ENCODE results near the gene ISYNA1.

DNA sequence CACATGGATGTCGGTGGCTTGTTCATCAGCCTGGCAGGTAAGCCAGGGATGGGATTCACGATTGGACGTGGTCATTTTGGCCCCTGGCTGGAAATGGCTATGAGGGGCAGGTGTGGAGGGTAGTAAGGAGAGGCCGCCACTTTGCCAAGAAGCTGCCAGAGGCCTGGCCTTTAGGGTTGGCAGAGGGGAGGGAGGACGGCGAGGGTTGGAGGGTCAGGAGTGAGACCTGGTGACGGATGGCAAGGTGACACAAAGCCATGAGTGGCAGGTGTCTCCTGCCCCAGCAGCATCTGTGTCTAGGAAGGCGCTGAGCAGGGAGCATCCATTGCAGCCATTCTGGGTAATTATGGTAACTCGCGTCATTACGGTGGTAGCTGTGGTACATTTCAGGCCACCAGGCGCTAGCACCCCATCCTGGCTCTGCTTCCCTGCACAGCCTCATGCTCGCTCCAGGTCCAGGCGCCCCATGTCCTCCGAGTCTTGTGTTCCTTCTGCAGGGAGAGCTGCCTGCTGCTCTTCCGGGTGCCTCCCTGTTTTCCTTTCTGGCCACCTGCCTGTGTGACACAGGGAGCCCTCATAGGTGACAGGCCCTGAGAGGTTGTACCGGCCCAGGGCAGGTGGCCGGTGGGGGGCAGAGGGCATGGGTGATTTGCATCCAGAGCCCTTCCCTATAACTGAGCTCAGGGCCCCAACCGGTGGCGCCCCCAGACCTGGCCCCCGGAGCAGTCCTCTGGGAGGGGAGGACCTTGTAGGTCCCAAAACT, 14.5 kb downstream of the ISYNA1 start:
- TF ChIP-seq, protein P1, sequence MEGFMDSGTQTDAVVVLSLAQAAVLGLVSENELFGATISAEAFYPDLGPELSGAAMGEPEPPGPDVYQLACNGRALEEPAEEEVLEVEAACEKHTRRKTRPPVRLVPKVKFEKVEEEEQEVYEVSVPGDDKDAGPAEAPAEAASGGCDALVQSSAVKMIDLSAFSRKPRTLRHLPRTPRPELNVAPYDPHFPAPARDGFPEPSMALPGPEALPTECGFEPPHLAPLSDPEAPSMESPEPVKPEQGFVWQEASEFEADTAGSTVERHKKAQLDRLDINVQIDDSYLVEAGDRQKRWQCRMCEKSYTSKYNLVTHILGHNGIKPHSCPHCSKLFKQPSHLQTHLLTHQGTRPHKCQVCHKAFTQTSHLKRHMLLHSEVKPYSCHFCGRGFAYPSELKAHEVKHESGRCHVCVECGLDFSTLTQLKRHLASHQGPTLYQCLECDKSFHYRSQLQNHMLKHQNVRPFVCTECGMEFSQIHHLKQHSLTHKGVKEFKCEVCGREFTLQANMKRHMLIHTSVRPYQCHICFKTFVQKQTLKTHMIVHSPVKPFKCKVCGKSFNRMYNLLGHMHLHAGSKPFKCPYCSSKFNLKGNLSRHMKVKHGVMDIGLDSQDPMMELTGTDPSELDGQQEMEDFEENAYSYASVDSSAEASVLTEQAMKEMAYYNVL (CRISPR knock-in tag; IDR thresholded peaks at IDR 0.05; ENCODE audit: borderline replicate concordance) = no peak
- TF ChIP-seq, protein P2, sequence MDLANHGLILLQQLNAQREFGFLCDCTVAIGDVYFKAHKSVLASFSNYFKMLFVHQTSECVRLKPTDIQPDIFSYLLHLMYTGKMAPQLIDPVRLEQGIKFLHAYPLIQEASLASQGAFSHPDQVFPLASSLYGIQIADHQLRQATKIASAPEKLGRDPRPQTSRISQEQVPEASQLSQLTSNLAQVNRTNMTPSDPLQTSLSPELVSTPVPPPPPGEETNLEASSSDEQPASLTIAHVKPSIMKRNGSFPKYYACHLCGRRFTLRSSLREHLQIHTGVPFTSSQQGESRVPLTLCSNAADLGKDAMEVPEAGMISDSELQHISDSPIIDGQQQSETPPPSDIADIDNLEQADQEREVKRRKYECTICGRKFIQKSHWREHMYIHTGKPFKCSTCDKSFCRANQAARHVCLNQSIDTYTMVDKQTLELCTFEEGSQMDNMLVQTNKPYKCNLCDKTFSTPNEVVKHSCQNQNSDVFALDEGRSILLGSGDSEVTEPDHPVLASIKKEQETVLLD (CRISPR knock-in tag; IDR thresholded peaks at IDR 0.05; ENCODE audit: low read depth) = no peak
- TF ChIP-seq, protein P3, sequence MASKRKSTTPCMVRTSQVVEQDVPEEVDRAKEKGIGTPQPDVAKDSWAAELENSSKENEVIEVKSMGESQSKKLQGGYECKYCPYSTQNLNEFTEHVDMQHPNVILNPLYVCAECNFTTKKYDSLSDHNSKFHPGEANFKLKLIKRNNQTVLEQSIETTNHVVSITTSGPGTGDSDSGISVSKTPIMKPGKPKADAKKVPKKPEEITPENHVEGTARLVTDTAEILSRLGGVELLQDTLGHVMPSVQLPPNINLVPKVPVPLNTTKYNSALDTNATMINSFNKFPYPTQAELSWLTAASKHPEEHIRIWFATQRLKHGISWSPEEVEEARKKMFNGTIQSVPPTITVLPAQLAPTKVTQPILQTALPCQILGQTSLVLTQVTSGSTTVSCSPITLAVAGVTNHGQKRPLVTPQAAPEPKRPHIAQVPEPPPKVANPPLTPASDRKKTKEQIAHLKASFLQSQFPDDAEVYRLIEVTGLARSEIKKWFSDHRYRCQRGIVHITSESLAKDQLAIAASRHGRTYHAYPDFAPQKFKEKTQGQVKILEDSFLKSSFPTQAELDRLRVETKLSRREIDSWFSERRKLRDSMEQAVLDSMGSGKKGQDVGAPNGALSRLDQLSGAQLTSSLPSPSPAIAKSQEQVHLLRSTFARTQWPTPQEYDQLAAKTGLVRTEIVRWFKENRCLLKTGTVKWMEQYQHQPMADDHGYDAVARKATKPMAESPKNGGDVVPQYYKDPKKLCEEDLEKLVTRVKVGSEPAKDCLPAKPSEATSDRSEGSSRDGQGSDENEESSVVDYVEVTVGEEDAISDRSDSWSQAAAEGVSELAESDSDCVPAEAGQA (IDR thresholded peaks at IDR 0.05; ENCODE audit: low read depth) = no peak
- TF ChIP-seq, protein P3 (CRISPR knock-in tag; IDR thresholded peaks at IDR 0.05; ENCODE audit: borderline replicate concordance) = no peak
- no peak for TF ChIP-seq MLLT10 (CRISPR knock-in tag; IDR thresholded peaks at IDR 0.05)
- TF ChIP-seq, protein P4, sequence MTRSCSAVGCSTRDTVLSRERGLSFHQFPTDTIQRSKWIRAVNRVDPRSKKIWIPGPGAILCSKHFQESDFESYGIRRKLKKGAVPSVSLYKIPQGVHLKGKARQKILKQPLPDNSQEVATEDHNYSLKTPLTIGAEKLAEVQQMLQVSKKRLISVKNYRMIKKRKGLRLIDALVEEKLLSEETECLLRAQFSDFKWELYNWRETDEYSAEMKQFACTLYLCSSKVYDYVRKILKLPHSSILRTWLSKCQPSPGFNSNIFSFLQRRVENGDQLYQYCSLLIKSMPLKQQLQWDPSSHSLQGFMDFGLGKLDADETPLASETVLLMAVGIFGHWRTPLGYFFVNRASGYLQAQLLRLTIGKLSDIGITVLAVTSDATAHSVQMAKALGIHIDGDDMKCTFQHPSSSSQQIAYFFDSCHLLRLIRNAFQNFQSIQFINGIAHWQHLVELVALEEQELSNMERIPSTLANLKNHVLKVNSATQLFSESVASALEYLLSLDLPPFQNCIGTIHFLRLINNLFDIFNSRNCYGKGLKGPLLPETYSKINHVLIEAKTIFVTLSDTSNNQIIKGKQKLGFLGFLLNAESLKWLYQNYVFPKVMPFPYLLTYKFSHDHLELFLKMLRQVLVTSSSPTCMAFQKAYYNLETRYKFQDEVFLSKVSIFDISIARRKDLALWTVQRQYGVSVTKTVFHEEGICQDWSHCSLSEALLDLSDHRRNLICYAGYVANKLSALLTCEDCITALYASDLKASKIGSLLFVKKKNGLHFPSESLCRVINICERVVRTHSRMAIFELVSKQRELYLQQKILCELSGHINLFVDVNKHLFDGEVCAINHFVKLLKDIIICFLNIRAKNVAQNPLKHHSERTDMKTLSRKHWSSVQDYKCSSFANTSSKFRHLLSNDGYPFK (CRISPR knock-in tag; IDR thresholded peaks at IDR 0.05; ENCODE audit: borderline replicate concordance) = no peak
- no peak for TF ChIP-seq POLR2AphosphoS5 (IDR thresholded peaks at IDR 0.05; ENCODE audit: low read depth, low read length)
